Activated CD4-positive, alpha-beta T cell treated with anti-CD3 and anti-CD28 coated beads for 4 hours (primary cell): Measurements from ENCODE around the gene GPR176.

Source experiments
- DNase-seq, 2 donors: peaks; one replicate each; pipeline ENCODE4 v3.0.0-alpha.2; 2020

The GPR176 gene

DNA sequence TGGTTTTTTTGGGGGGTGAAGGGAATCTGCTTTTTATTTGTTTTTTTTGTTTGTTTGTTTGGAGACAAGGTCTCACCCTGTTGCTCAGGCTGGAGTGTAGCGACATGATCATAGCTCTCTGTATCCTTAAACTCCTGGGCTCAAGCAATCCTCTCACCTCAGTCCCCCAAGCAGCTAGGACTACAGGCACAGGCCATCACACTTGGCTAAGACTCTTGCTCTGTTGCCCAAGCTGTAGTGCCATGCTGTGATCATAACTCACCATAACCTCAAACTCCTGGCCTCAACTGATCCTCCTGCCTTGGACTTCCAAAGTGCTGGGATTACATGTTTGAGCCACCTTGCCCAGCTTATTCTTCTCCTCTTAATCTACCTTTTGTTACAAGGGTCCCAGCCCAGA is 31.8 kb downstream of the GPR176 start:
- no peak for DNase-seq

DNA sequence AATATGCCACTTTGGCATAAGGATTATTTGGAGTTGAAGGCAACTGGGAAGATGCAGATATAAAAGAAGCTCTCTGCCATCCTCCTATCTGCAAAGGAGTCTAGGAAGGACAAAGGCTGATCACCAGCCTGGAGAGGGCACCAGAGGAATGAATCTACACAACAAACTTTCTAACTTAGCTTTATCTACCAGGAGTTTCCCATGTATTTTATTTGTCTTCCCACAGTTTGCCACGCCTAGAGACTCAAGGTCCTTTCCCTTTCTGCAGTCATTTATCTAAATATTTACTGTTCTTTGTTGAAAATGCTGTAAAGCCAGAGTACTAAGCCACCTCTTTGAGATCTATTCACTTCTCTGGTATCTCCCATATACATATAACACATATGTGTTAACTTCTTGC is 32.2 kb downstream of the GPR176 start:
- DNase-seq: no peak

DNA sequence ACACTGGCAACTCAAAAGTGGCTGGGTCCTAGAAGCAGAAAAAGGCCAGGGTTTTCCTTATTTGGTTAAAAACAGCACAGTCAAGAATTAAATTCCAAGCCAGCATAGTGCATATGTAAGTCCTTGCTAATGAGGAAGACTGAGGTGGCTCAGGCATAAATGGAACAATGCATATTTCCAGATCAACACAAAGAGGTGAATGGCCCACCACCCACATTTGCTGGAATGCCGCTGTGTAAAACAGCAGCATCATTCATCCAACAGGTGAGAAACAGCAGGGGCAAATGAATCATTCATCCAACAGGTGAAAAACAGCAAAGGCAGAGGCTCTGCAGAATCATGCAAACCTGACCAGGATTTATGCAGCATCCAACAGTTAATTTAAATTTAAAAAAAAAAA is 32.9 kb downstream of the GPR176 start:
- DNase-seq: no peak

DNA sequence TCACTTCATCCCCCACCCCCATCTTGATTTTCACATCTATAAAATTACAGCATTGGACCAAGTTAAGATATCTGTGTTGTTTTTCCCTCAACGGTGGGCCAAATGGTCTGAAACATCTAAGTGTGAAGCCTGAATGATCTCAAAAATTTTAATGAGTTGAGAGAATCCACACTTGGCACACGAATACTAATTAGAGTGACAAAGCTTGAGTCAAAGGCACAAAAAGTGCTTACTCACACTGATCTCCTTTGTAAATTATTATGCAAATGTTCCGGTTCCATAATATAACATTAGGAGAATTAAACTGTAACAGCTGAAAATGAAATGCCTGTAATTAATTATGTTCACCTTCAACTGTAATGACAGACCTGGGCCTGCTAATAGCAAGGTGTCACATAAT is 33.6 kb downstream of the GPR176 start:
- no peak for DNase-seq

DNA sequence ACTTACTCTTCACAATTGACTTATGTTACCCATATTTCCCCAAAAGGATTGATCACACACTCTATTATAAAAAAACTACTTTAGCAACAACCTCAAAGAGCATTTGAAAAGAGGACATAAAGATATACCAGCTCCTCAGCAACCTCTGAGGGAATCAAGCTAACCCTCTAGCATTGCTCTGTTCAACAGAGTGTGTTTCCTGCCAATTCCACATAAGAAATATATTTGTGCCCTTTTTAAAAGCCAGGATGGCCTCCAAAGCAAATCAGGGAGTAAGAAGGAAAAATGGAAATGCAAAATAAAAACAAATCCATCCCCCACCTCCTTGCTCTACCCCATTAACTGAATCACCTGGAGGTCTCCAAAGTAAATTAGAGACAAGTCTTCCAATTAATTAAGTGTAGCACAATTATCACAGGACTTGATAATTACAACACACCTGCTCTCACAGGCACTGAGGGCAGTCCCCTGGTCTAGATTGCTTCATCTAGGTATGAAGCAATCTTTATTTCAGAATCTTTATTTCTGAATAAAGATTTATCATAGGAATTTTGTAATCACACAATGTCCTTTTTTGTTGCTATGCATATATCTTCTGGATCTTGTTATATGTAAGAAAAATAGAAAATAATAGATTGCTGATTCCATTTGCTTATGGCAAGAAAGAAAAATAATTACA is 34.8 kb downstream of the GPR176 start:
- no peak for DNase-seq

DNA sequence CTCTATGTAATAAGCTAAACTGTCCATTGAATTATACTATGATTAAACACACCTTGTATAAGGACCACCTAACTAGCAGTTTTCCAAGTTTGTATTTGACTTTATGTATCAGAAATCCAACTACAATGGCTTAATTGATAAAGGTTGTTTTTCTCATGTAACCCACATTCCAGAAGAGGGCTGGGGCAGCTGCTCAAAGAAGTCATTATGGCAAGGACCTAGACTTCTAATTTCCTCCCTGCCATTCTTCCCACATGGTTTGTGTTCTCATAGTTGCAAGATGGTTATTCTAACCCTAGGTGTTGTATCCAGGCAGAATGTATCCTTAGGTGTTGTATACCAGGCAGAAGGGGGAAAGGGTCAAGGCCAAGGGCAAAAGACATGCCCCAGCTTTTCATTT is 35.7 kb downstream of the GPR176 start:
- no peak for DNase-seq

DNA sequence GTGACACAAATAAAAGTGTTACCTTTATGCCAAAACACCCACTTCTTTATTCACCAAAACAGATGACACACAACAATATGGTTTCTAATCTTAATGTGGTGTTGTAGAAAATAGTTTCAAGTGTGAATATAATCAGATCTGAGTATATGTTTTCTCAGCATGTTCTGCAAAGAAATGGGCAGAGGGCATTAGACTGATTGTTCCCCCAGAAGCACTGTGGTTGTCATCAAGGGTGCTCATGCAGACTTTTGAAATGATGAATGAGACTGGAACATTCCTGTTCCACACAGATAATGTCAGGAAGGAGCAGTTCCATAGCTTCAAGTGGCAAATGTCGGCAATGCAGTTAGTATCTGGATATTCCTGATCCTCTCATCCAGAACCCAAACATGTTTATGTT is 37.5 kb downstream of the GPR176 start:
- no peak for DNase-seq

DNA sequence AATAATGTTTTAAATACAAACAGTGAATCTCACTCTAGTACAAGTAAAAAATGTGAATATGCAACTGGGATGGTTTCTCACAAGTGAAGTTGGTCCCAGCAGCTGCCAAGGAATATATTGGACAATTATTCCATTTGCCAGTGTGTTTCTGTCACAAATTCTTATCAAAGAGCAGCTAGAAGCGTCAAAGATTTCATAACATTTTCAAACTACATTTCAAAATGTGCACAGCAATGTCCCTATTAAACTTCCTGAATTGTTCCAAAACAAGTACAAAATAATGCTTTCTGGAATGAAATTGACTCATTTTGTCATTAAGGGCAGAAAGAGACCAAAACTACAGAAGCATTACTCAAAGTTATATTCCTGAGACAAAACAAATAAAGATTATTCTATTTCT is 38.3 kb downstream of the GPR176 start:
- DNase-seq: no peak

DNA sequence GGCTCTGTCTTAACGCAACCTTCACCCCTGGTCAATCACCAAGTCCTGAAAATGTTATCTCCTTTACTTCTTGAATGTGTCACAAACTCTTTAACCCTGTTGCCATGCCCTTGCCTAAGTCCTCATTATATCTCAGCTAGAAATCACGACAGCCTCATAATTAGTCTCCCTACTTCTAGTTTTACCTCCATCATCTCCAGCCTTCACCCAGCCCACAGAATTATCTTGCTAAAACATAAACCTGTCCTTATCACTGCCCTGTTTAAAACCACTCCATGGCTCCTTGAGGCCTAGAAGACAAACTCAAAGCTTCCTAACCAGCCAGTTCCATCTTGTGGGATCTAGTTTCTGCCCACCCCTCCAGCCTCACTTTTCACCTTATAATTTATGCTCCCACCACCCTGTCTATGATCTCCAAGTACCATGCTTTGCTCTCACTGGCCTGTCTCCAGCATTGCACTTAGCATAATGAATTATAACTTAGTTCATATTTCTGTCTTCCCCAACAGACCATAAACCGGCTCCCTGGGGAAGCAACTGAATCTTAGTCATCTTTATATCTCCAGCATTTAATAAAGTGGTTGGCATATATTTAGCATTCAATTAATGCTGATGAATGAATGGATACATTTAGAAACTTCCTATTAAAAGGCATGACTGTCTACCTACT is 39.2 kb downstream of the GPR176 start:
- no peak for DNase-seq

DNA sequence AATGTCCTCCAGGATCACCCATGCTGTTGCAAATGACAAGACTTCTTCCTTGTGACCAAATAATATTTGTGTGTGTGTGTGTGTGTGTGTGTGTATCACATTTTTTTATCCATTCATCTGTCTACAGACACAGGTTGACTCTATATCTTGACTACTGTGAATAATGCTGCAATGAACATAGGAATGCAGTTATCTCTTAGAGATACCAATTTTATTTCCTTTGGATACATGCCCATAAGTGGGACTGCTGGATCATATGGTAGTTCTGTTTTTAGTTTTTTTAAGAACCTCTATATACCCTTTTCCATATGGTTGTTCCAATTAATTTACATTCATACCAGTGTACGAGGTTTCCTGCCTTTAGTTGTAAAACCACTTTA is 41.7 kb downstream of the GPR176 start:
- no peak for DNase-seq

DNA sequence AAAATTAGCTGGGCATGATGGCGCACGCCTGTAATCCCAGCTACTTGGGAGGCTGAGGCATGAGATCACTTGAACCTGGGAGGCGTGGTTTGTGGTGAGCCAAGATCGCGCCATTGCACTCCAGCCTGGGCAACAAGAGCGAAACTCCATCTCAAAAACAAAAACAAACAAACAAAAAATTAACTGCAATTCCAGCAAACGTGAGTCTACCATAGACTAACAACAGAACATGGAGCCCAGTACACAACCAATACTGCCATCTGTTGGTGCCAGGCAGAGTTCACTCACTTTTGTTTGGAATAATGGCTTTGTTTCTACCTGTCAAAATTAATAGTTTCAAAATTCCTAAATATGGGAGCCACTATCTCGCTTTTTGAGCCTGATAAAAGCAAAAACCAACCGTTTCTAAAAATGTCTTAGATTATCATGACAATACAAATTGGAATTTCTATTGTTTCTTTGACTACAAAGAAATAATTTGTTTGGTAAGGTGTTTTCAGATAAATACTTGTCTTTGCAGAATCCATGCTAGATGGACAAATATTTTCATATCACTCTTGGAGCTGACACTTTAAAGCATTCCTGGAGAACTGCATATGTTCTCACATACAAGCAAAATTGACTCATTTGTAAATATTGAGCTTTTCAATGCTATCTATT is 45.0 kb downstream of the GPR176 start:
- peak in 1 of 2 donors; percentile 5 for DNase-seq

DNA sequence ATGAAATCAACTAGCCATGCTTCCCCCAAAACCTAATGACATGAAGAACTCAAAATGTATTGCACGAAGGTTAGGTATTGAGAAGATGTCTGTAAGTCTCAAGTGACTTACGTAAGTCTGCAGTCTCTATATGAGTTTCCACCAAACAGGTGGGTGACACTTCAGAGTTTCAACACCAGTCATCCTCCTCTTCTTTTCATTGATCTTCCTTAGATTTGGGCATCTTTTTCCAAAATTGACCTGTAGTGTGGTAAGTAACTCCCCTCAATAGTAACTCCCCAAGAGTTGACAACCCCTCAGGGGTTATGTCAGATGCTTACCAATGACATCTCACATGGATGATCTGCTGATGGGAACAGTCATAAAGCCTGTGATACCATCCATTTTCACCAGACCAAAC is 46.1 kb downstream of the GPR176 start:
- DNase-seq: no peak

DNA sequence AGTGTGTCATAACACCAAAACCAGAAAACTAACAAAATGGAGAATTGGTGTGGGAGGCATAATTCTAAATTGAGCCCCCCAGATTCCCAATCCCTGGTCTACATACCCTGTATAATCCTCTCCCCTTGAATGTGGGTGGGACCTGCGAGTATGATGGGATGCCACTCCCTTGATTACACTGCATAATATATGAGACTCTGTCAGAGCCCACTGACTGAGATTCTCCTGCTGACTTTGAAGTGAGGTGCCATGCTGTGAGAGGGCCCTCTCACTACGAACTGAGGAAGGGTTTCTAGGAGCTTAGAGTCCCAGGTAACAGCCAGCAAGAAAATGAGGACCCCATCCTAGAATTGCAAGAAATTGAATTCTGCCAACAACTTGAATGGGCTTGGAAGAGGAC is 49.5 kb downstream of the GPR176 start:
- no peak for DNase-seq

DNA sequence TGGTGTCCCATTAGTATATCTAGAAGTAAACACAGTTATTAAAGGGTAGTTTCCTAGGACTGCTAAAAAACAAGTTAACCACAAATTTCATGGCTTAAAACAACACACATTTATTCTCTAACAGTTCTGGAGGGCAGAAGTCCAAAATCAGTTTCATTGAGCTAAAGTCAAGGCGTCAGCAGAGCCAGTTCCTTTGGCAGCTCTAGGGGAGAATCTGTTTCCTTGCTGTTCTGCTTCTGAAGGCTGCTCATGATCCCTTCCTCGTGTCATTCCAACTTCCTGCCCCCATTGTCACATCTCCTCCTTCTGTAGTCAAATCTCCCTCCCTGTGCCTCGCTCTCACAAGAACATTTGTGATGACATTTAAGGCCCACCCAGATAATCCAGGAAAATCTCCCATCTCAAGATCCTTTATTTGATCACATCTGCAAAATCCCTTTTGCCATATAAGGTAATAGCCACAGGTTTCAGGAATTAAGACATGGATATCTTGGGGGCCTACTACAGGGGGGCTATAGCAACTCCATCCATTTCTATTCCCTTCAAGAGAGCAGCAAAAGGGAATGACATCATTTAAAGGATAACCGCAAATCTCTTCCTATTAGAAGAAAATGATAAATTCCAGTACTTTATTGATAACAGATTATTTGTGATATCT is 50.1 kb downstream of the GPR176 start:
- DNase-seq: no peak

DNA sequence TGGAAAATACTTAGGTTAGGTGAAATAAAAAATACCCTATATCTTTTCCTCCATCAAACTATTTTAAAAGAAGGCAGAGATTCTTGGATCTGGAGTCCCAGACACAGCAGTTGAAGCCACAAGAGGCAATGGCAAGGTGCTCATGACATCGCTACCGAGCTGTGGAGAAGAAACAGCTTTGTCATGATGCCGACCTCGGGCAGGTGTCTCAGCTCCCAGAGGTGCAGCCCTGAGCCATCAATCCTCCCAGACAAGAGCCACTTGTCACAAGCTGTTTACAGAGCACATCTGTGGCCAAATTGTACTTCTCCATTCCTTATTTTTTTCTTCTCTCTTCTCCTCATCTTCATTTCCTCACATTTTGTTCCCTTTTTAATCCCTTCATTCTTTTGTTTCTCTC is 50.8 kb downstream of the GPR176 start:
- DNase-seq: no peak

DNA sequence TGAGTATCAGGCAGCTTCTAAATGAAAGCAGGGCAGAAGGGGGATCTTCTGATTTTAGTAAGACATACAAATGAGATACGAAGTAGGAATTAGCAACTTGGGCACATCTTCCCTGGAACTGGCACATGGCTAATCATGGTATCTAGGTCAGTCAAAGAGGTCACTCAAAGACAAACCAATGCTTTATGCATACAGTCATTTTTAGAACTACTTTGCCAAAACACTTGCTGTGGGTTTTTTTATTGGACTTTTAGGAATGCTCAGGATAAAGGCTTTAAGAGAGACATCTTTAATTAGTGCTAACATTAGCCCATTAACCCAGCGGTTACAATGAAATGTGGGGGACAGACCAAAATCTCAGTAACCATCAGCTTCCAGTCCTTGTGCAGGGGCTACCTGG is 51.7 kb downstream of the GPR176 start:
- no peak for DNase-seq

DNA sequence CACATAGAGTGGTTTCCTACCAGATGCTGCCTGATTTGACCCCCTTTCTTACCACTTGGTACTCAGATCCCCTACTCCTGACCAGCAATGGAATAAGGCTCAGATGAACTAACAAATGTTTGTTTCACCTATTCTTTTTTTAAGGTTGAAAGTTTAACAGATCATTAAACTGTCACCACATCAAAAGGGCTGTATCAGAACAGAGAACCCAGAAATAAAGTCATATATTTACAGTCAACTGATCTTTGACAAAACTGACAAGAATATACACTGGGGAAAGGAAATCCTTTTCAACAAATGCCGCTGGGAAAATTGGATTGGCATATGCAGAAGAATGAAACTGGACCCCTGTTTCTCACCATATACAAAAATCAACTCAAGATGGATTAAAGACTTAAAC is 56.0 kb downstream of the GPR176 start:
- DNase-seq: no peak

DNA sequence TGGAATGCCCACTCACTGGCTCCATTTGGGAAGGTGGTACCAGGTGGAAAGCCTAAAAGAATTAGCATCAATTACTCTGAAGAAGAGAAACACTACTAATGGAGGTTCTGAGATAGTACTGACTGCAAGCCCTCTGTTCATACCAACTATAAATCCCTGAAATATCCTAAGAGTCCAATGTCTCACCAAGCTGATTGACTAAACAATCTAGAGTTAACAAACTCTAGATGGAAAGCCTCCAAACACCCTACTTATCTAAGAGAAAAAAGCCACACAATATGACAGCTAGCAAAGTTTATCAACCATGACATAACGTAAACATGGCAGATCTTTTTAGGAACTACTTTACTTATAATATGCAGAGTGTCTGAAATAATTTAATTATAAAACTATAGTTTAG is 59.2 kb downstream of the GPR176 start:
- no peak for DNase-seq

DNA sequence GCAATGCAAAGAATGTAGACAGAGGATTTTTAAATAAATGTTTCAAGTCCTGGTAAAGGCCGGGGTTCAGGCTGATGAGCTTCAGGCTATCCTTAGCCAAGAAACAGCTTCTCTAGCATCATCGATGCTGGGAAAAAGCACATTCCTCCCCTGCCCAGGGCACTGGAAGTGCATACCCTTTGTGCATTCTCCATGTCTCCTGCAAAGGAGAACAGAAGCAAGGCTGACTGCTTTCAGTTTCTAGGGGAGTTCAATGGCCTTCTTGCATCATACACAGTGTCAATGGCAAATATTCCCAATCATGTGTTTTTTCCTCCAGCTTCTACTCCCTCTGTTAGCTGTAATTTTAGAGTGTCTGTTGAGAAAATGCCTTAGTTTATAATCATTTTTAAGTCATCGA is 59.9 kb downstream of the GPR176 start:
- DNase-seq: no peak

DNA sequence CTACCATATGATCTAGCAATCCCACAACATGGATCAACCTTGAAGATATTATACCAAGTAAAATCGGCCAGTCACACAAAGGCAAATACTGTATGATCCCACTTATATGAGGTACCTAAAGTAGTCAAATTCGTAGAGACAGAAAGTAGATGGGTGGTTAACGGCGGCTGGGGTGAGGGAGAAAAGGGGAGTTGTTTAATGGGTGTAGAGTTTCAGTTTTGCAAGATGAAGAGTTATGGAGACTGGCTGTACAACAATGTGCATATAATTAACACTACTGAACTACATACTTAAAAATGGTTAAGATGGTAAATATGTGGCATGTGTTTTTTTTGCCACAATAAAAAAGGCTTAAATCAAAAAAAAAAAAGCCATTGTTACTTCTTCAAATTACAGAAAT is 60.4 kb downstream of the GPR176 start:
- DNase-seq: no peak

DNA sequence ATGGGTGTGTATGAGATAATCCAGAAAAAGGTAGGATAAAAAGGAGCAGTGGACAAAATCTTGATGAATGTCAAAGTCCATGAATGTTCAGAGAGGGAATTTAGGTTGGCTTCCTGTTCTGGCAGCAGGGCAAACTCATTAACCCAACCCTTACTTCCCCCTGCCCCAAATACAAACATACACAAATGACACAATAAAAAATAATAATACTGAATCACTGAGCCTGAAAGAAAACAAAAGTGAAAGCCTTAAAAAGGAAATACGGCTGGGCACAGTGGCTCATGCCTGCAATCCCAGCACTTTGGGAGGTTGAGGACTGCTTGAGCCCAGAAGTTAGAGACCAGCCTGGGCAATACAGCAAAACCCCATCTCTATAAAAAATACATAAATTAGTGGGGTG is 62.9 kb downstream of the GPR176 start:
- no peak for DNase-seq

DNA sequence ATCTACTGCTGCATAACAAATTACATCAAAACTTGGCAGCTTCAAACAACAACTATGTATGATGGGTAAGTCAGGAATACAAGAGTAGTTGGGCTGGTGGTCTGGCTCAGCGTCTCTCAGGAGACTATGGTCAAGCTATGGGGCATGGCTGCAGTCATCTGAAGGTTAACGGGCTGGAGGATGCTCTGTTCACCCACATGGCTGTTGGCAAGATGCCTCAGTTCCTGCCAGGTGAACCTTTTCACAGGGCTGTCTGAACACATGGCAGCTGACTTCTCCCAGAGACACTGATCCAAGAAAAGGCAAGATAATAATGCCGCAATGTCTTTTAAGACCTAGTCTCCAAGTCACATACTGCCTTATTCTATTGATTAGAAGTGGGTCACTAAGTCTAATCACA is 63.7 kb downstream of the GPR176 start:
- no peak for DNase-seq

DNA sequence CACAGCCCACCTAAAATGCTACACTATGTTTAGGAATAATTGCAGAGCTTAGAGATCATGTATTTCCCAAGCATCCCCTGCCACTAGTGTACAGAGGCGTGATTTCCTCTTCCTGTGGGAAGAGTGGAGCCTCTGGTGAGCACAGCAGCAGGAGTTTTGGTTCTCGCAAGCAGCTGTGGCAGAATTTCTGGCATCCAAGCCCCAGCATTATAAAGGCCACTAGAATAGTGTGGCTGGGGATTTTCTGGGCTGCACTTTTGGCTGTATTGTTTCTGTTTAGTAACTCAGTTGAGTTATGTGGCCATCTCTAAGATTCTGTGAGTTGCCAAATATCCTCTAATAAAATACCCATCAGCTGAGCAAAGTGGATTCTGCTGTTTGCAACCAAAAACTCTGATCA is 64.7 kb downstream of the GPR176 start:
- no peak for DNase-seq

DNA sequence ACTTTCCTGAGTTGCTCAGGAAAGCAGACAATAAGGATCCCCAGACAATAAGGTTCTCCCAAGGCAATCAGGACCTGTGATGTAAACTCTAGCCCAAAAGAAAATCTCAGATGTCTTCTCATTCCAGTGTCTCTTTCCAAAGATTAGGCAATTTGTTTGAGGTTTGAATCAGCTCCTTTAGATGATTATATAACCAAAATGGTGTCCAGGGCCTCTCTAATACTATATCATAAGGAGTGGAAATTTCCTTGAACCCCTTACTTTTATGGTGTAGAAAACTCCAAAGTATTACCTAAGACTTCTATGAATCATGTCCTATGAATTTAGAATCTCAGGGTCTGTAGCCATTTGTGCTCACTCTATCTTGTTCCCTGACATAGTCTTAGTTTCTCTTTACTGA is 65.9 kb downstream of the GPR176 start:
- DNase-seq: no peak
